ENCODE data around the gene PRIM2. TPM values are rescaled to one million over a fixed set of nuclear protein-coding genes. Genes with fewer than 3 reads are reported as not detected.

The PRIM2 gene
- total and polyA plus RNA-seq, 9 of the 15 experiments (the other 6 are each of a cell fraction or from before 2014, with no cell fraction given): 19.8 to 57.5 (median 33.4) TPM

DNA sequence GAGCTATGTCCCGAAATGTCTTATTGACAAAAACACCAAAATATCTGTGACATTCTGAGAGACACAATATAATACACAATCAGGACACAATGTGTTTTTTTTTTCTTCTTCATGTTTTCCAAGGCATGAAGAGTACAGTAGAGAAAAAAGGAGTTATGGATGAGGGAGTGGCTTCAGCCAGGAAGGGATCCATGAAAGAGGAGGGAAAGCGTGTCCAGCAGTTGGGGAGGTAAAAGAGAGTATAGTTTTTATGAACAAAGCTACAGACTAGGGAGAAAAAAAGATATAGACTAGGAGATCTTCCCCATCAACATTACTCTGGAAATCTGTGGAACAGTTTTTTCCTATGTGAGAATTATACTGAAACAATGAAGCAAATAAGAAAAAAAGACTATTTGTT is 38.9 kb upstream of the PRIM2 start:
- intact Hi-C loops (cut with micrococcal nuclease) (no loop called here), in situ Hi-C loops (cut with MboI) (no loop called here)
- no peak overlapping the region for H2AFZ ChIP-seq (ENCODE audit: low read depth, low read length)
- no peaks in the 10 kb centered on the region for H3K9me1 ChIP-seq (ENCODE audit: control insufficient read depth, insufficient read depth, low read length)
- H3K36me3 ChIP-seq (ENCODE audit: control insufficient read depth, insufficient read depth, low read length): no peaks in the 10 kb centered on the region
- H3K9me3 ChIP-seq (replicated peaks; ENCODE audit: control insufficient read depth, insufficient read depth, low read depth, low read length): no peaks in the 10 kb centered on the region
- BruUV-seq (replicated peaks): no TSS peak
- no peak overlapping the region for H3K4me3 ChIP-seq
- no peak overlapping the region for H3K27ac ChIP-seq (ENCODE audit: extremely low read depth, low read depth, low read length)
- 5% methylated on average over 2 of the region's 2 CpGs for WGBS (ENCODE audit: insufficient coverage, low coverage, missing lambda C conversion rate)
- FAIRE-seq (no peak), DNase-seq (ENCODE audit: extremely low read depth in 1 of 4, low spot score in 3 of 4) (no peak), ATAC-seq (no peak)
- H3K27me3 ChIP-seq (ENCODE audit: control insufficient read depth in 2 of 2, insufficient read depth in 2 of 2, low read length in 2 of 2): peaks cover 0 to 25% of the 10 kb centered on the region in 2 experiments; a peak in 3 of 5 replicates
- POLR2A ChIA-PET: interaction anchor here (0.8 to 0.9 kb wide), 2 partner anchors 8 to 38 kb away, joined by 3 read pairs; no protein-coding TSS in a partner anchor
- H3K4me2 ChIP-seq (ENCODE audit: insufficient read depth, low read length): no peak overlapping the region
- CTCF ChIA-PET (ENCODE audit: low intra/inter-chr PET ratio): no interaction called here
- H3K9ac ChIP-seq (ENCODE audit: insufficient read depth in 1 of 2, low read depth in 2 of 2, low read length in 2 of 2): no peak overlapping the region
- peaks cover 0 to 3% of the 10 kb centered on the region in 2 experiments; a peak in 2 of 5 replicates for H3K4me1 ChIP-seq (replicated peaks in 1 of 2; ENCODE audit: control insufficient read depth in 2 of 2, insufficient read depth in 2 of 2, low read length in 2 of 2)
- TF ChIP-seq ELF4 (CRISPR knock-in tag; IDR thresholded peaks at IDR 0.05): no peak
- no peak for TF ChIP-seq TAF7 (tag; IDR thresholded peaks at IDR 0.05)
- H3K79me2 ChIP-seq (ENCODE audit: control insufficient read depth, insufficient read depth, low read length): no peaks in the 10 kb centered on the region
- no peaks in the 10 kb centered on the region for H4K20me1 ChIP-seq (replicated peaks; ENCODE audit: control insufficient read depth, insufficient read depth, low read length)

DNA sequence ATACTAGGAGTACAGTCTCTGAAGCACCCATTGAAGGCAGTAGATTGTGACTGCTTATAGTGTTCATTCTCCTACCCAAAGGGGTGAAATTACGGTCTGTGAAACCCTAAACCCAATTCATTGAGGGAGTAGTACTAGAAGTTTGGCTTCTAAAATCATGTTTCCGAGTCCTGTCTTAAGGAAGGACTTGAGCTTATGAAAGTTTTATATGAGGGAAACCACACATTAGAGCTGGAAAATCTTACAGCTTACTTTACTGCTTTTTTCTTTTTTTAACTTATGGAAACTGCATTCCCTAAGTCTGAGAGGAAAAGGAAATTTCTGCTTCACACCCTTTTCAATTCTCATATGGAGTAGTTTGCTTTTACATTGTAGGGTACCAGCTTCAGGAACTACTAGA is 38.4 kb upstream of the PRIM2 start:
- no peaks in the 10 kb centered on the region for H3K79me2 ChIP-seq (ENCODE audit: control insufficient read depth, insufficient read depth, low read length)
- no peak overlapping the region for H3K4me3 ChIP-seq
- no peak overlapping the region for H3K9ac ChIP-seq (ENCODE audit: insufficient read depth in 1 of 2, low read depth in 2 of 2, low read length in 2 of 2)
- FAIRE-seq (no peak), ATAC-seq (no peak), DNase-seq (ENCODE audit: extremely low read depth in 1 of 4, low spot score in 3 of 4) (no peak)
- H3K9me1 ChIP-seq (ENCODE audit: control insufficient read depth, insufficient read depth, low read length): no peaks in the 10 kb centered on the region
- H3K27me3 ChIP-seq (ENCODE audit: control insufficient read depth in 2 of 2, insufficient read depth in 2 of 2, low read length in 2 of 2): peaks cover 0 to 25% of the 10 kb centered on the region in 2 experiments; a peak in 3 of 5 replicates
- in situ Hi-C loops (cut with MboI) (no loop called here), intact Hi-C loops (cut with micrococcal nuclease) (no loop called here)
- no peaks in the 10 kb centered on the region for H4K20me1 ChIP-seq (replicated peaks; ENCODE audit: control insufficient read depth, insufficient read depth, low read length)
- H3K4me1 ChIP-seq (replicated peaks in 1 of 2; ENCODE audit: control insufficient read depth in 2 of 2, insufficient read depth in 2 of 2, low read length in 2 of 2): peaks cover 0 to 3% of the 10 kb centered on the region in 2 experiments; a peak in 2 of 5 replicates
- H3K9me3 ChIP-seq (replicated peaks; ENCODE audit: control insufficient read depth, insufficient read depth, low read depth, low read length): no peaks in the 10 kb centered on the region
- ChIA-PET POLR2A (interaction anchor here (0.8 kb wide), 1 partner anchor 38 kb away, joined by 3 read pairs; no protein-coding TSS in a partner anchor), CTCF (ENCODE audit: low intra/inter-chr PET ratio) (no interaction called here)
- no peak overlapping the region for H3K4me2 ChIP-seq (ENCODE audit: insufficient read depth, low read length)
- BruUV-seq (replicated peaks): no TSS peak
- WGBS (ENCODE audit: insufficient coverage, low coverage, missing lambda C conversion rate): 0% methylated on average over 2 of the region's 2 CpGs
- H2AFZ ChIP-seq (ENCODE audit: low read depth, low read length): no peak overlapping the region
- no peak overlapping the region for H3K27ac ChIP-seq (ENCODE audit: extremely low read depth, low read depth, low read length)
- no peaks in the 10 kb centered on the region for H3K36me3 ChIP-seq (ENCODE audit: control insufficient read depth, insufficient read depth, low read length)
- TF ChIP-seq NBN (IDR thresholded peaks at IDR 0.05; ENCODE audit: low read depth): no peak
- TF ChIP-seq, protein P1, sequence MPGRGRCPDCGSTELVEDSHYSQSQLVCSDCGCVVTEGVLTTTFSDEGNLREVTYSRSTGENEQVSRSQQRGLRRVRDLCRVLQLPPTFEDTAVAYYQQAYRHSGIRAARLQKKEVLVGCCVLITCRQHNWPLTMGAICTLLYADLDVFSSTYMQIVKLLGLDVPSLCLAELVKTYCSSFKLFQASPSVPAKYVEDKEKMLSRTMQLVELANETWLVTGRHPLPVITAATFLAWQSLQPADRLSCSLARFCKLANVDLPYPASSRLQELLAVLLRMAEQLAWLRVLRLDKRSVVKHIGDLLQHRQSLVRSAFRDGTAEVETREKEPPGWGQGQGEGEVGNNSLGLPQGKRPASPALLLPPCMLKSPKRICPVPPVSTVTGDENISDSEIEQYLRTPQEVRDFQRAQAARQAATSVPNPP (IDR thresholded peaks at IDR 0.05; ENCODE audit: borderline replicate concordance, insufficient read depth, insufficient read length): no peak
- TF ChIP-seq RBM15 (IDR thresholded peaks at IDR 0.05; ENCODE audit: insufficient read depth, low read length): no peak
- no peak for TF ChIP-seq MEF2D (tag; conservative IDR thresholded peaks at IDR 0.05; ENCODE audit: low read depth)
- TF ChIP-seq ZNF197 (CRISPR knock-in tag; IDR thresholded peaks at IDR 0.05; ENCODE audit: low read depth): no peak
- TF ChIP-seq TEAD2 (tag; IDR thresholded peaks at IDR 0.05): no peak
- TF ChIP-seq, protein P2, sequence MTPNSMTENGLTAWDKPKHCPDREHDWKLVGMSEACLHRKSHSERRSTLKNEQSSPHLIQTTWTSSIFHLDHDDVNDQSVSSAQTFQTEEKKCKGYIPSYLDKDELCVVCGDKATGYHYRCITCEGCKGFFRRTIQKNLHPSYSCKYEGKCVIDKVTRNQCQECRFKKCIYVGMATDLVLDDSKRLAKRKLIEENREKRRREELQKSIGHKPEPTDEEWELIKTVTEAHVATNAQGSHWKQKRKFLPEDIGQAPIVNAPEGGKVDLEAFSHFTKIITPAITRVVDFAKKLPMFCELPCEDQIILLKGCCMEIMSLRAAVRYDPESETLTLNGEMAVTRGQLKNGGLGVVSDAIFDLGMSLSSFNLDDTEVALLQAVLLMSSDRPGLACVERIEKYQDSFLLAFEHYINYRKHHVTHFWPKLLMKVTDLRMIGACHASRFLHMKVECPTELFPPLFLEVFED (CRISPR knock-in tag; conservative IDR thresholded peaks at IDR 0.05): no peak
- no peak for TF ChIP-seq ZNF146 (CRISPR knock-in tag; IDR thresholded peaks at IDR 0.05; ENCODE audit: unreplicated experiment)
